Measurements from ENCODE around the gene HNF1A. TPM values are rescaled to one million over a fixed set of nuclear protein-coding genes. Genes with fewer than 3 reads are reported as not detected.

The HNF1A gene
- total RNA-seq, 1 donor from 2014 or later = not detected

- no peaks in the 10 kb centered on the region for H3K36me3 ChIP-seq (ENCODE audit: control insufficient read depth in 3 of 3, insufficient read depth in 3 of 3, low read length in 3 of 3)
These were observed 21.6 kb upstream of the HNF1A start for GRCh38 chr12:120956579-120957300.

GRCh38 chr12:120959111-120959878 lies 19.0 kb upstream of the HNF1A start:
- Histone ChIP-seq H3K4me3 (ENCODE audit: low read length in 3 of 3) (no peak overlapping the region), H3K36me3 (ENCODE audit: control insufficient read depth in 3 of 3, insufficient read depth in 3 of 3, low read length in 3 of 3) (no peaks in the 10 kb centered on the region)

More at GRCh38 chr12:120956579-120957300, 21.6 kb upstream of the HNF1A start:
- H3K27ac ChIP-seq (ENCODE audit: low read depth, low read length) = no peak overlapping the region
- H3K9me3 ChIP-seq (ENCODE audit: control insufficient read depth in 3 of 3, low read length in 3 of 3) = no peaks in the 10 kb centered on the region
- H3K9ac ChIP-seq (ENCODE audit: low read depth in 1 of 3, low read length in 3 of 3) = no peak overlapping the region
- H3K4me3 ChIP-seq (ENCODE audit: low read length in 3 of 3) = no peak overlapping the region
- peaks cover 0 to 7% (median 2%) of the 10 kb centered on the region in 3 donors for H3K27me3 ChIP-seq (ENCODE audit: control insufficient read depth in 3 of 3, insufficient read depth in 3 of 3, low read length in 3 of 3)
- no peaks in the 10 kb centered on the region for H3K4me1 ChIP-seq (ENCODE audit: control insufficient read depth in 3 of 3, insufficient read depth in 3 of 3, low read length in 3 of 3)

GRCh38 chr12:120960657-120961056 lies 17.7 kb upstream of the HNF1A start:
- no peaks in the 10 kb centered on the region for H3K36me3 ChIP-seq (ENCODE audit: control insufficient read depth in 3 of 3, insufficient read depth in 3 of 3, low read length in 3 of 3)
- no peak overlapping the region for H3K9ac ChIP-seq (ENCODE audit: low read depth in 1 of 3, low read length in 3 of 3)
- H3K4me1 ChIP-seq (ENCODE audit: control insufficient read depth in 3 of 3, insufficient read depth in 3 of 3, low read length in 3 of 3) = no peaks in the 10 kb centered on the region
- H3K9me3 ChIP-seq (ENCODE audit: control insufficient read depth in 3 of 3, low read length in 3 of 3) = no peaks in the 10 kb centered on the region
- no peak overlapping the region for H3K27ac ChIP-seq (ENCODE audit: low read depth, low read length)
- H3K27me3 ChIP-seq (ENCODE audit: control insufficient read depth in 3 of 3, insufficient read depth in 3 of 3, low read length in 3 of 3) = peaks cover 0 to 7% (median 2%) of the 10 kb centered on the region in 3 donors
- no peak overlapping the region for H3K4me3 ChIP-seq (ENCODE audit: low read length in 3 of 3)

More at GRCh38 chr12:120959111-120959878, 19.0 kb upstream of the HNF1A start:
- peaks cover 0 to 7% (median 2%) of the 10 kb centered on the region in 3 donors for H3K27me3 ChIP-seq (ENCODE audit: control insufficient read depth in 3 of 3, insufficient read depth in 3 of 3, low read length in 3 of 3)
- H3K27ac ChIP-seq (ENCODE audit: low read depth, low read length) = no peak overlapping the region
- H3K9ac ChIP-seq (ENCODE audit: low read depth in 1 of 3, low read length in 3 of 3) = no peak overlapping the region
- no peaks in the 10 kb centered on the region for H3K9me3 ChIP-seq (ENCODE audit: control insufficient read depth in 3 of 3, low read length in 3 of 3)
- H3K4me1 ChIP-seq (ENCODE audit: control insufficient read depth in 3 of 3, insufficient read depth in 3 of 3, low read length in 3 of 3) = no peaks in the 10 kb centered on the region

GRCh38 chr12:120961604-120962531 lies 16.5 kb upstream of the HNF1A start:
- H3K27ac ChIP-seq (ENCODE audit: low read depth, low read length) = no peak overlapping the region
- H3K4me3 ChIP-seq (ENCODE audit: low read length in 3 of 3) = no peak overlapping the region
- H3K9ac ChIP-seq (ENCODE audit: low read depth in 1 of 3, low read length in 3 of 3) = no peak overlapping the region
- no peaks in the 10 kb centered on the region for H3K4me1 ChIP-seq (ENCODE audit: control insufficient read depth in 3 of 3, insufficient read depth in 3 of 3, low read length in 3 of 3)
- peaks cover 0 to 3% (median 2%) of the 10 kb centered on the region in 3 donors for H3K27me3 ChIP-seq (ENCODE audit: control insufficient read depth in 3 of 3, insufficient read depth in 3 of 3, low read length in 3 of 3)
- no peaks in the 10 kb centered on the region for H3K9me3 ChIP-seq (ENCODE audit: control insufficient read depth in 3 of 3, low read length in 3 of 3)
- H3K36me3 ChIP-seq (ENCODE audit: control insufficient read depth in 3 of 3, insufficient read depth in 3 of 3, low read length in 3 of 3) = no peaks in the 10 kb centered on the region

GRCh38 chr12:120962532-120963020 lies 15.8 kb upstream of the HNF1A start:
- Histone ChIP-seq H3K4me1 (ENCODE audit: control insufficient read depth in 3 of 3, insufficient read depth in 3 of 3, low read length in 3 of 3) (no peaks in the 10 kb centered on the region), H3K27ac (ENCODE audit: low read depth, low read length) (no peak overlapping the region), H3K36me3 (ENCODE audit: control insufficient read depth in 3 of 3, insufficient read depth in 3 of 3, low read length in 3 of 3) (no peaks in the 10 kb centered on the region), H3K9ac (ENCODE audit: low read depth in 1 of 3, low read length in 3 of 3) (no peak overlapping the region), H3K4me3 (ENCODE audit: low read length in 3 of 3) (no peak overlapping the region), H3K9me3 (ENCODE audit: control insufficient read depth in 3 of 3, low read length in 3 of 3) (no peaks in the 10 kb centered on the region), H3K27me3 (ENCODE audit: control insufficient read depth in 3 of 3, insufficient read depth in 3 of 3, low read length in 3 of 3) (peaks cover 0 to 3% (median 2%) of the 10 kb centered on the region in 3 donors)

GRCh38 chr12:120964298-120964697 lies 14.0 kb upstream of the HNF1A start:
- H3K36me3 ChIP-seq (ENCODE audit: control insufficient read depth in 3 of 3, insufficient read depth in 3 of 3, low read length in 3 of 3) = no peaks in the 10 kb centered on the region
- no peaks in the 10 kb centered on the region for H3K9me3 ChIP-seq (ENCODE audit: control insufficient read depth in 3 of 3, low read length in 3 of 3)
- no peak overlapping the region for H3K9ac ChIP-seq (ENCODE audit: low read depth in 1 of 3, low read length in 3 of 3)
- no peaks in the 10 kb centered on the region for H3K4me1 ChIP-seq (ENCODE audit: control insufficient read depth in 3 of 3, insufficient read depth in 3 of 3, low read length in 3 of 3)
- H3K27me3 ChIP-seq (ENCODE audit: control insufficient read depth in 3 of 3, insufficient read depth in 3 of 3, low read length in 3 of 3) = peaks cover 0 to 3% (median 0%) of the 10 kb centered on the region in 3 donors
- H3K4me3 ChIP-seq (ENCODE audit: low read length in 3 of 3) = no peak overlapping the region
- H3K27ac ChIP-seq (ENCODE audit: low read depth, low read length) = no peak overlapping the region

GRCh38 chr12:120965534-120966091 lies 12.7 kb upstream of the HNF1A start:
- no peak overlapping the region for H3K4me3 ChIP-seq (ENCODE audit: low read length in 3 of 3)
- no peak overlapping the region for H3K27ac ChIP-seq (ENCODE audit: low read depth, low read length)
- H3K9me3 ChIP-seq (ENCODE audit: control insufficient read depth in 3 of 3, low read length in 3 of 3) = no peaks in the 10 kb centered on the region
- H3K27me3 ChIP-seq (ENCODE audit: control insufficient read depth in 3 of 3, insufficient read depth in 3 of 3, low read length in 3 of 3) = peaks cover 0 to 3% (median 0%) of the 10 kb centered on the region in 3 donors
- no peak overlapping the region for H3K9ac ChIP-seq (ENCODE audit: low read depth in 1 of 3, low read length in 3 of 3)
- H3K36me3 ChIP-seq (ENCODE audit: control insufficient read depth in 3 of 3, insufficient read depth in 3 of 3, low read length in 3 of 3) = no peaks in the 10 kb centered on the region
- H3K4me1 ChIP-seq (ENCODE audit: control insufficient read depth in 3 of 3, insufficient read depth in 3 of 3, low read length in 3 of 3) = no peaks in the 10 kb centered on the region

- Histone ChIP-seq H3K27me3 (ENCODE audit: control insufficient read depth in 3 of 3, insufficient read depth in 3 of 3, low read length in 3 of 3) (peaks cover 0 to 3% (median 0%) of the 10 kb centered on the region in 3 donors), H3K9me3 (ENCODE audit: control insufficient read depth in 3 of 3, low read length in 3 of 3) (no peaks in the 10 kb centered on the region), H3K36me3 (ENCODE audit: control insufficient read depth in 3 of 3, insufficient read depth in 3 of 3, low read length in 3 of 3) (no peaks in the 10 kb centered on the region), H3K9ac (ENCODE audit: low read depth in 1 of 3, low read length in 3 of 3) (no peak overlapping the region), H3K4me3 (ENCODE audit: low read length in 3 of 3) (no peak overlapping the region), H3K4me1 (ENCODE audit: control insufficient read depth in 3 of 3, insufficient read depth in 3 of 3, low read length in 3 of 3) (no peaks in the 10 kb centered on the region), H3K27ac (ENCODE audit: low read depth, low read length) (no peak overlapping the region)
These were observed 8.0 kb upstream of the HNF1A start for GRCh38 chr12:120970310-120970709.

Data from skeletal muscle tissue (tissue), 4 donors.